HEK293 (cell line): Measurements from ENCODE around the gene C17orf67.

Experiments
- BCL11A ChIP-seq: fragments of 450-650 bp; formaldehyde crosslinking; IDR thresholded peaks from 2 replicates; pipeline ENCODE4 v1.5.1; 2016; ENCODE audit warnings: low read depth, missing biosample characterization, missing genetic modification characterization
- SETDB1 ChIP-seq: IDR thresholded peaks from one replicate; pipeline ENCODE4 v1.6.1; 2017; ENCODE audit warnings: mild to moderate bottlenecking, low read length, moderate library complexity, mixed read lengths; ENCODE audit not compliant: insufficient read length
- ZNF324 ChIP-seq: fragments of 450-650 bp; formaldehyde crosslinking; IDR thresholded peaks from 2 replicates; pipeline ENCODE4 v1.5.1; 2016; ENCODE audit warnings: missing biosample characterization, missing genetic modification characterization
- TF ChIP-seq, protein P1 (sequence below): fragments of 450-650 bp; formaldehyde crosslinking; IDR thresholded peaks from 2 replicates; pipeline ENCODE4 v1.5.1; 2016; ENCODE audit warnings: missing biosample characterization, missing genetic modification characterization

DNA sequence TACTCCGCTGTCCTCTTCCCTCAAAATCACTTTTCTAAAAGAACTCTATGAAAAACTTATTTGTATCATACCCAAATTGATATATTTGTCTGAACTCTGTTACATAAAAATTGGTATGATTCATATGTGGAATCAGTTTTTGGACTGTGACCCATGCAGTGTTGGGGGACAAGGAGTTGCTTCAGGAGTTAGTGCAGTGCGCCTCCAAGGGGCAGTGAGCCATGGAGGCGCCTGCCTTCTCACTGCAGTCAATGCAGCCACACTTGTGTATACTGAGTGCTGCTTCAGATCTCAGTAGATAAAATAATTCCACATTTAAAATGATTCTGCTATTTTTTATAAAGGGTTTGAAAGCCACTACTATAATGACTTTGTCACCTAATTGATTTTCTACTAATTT is 32.8 kb upstream of the C17orf67 start:
- TF ChIP-seq, protein P1, sequence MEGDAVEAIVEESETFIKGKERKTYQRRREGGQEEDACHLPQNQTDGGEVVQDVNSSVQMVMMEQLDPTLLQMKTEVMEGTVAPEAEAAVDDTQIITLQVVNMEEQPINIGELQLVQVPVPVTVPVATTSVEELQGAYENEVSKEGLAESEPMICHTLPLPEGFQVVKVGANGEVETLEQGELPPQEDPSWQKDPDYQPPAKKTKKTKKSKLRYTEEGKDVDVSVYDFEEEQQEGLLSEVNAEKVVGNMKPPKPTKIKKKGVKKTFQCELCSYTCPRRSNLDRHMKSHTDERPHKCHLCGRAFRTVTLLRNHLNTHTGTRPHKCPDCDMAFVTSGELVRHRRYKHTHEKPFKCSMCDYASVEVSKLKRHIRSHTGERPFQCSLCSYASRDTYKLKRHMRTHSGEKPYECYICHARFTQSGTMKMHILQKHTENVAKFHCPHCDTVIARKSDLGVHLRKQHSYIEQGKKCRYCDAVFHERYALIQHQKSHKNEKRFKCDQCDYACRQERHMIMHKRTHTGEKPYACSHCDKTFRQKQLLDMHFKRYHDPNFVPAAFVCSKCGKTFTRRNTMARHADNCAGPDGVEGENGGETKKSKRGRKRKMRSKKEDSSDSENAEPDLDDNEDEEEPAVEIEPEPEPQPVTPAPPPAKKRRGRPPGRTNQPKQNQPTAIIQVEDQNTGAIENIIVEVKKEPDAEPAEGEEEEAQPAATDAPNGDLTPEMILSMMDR (tag by site-specific recombination), result no peak
- TF ChIP-seq ZNF324 (tag by site-specific recombination), result no peak
- no peak for TF ChIP-seq SETDB1
- TF ChIP-seq BCL11A (tag by site-specific recombination), result no peak
